Erythroblast (primary cell): ENCODE data around the gene RELB.
"Not testable (repeated sequence)": the region's sequence is repeated elsewhere in the genome, so short reads cannot be mapped to it uniquely, and the experiment has no call there.

ENCODE experiments used
- DNase-seq, 2 experiments: peaks; one replicate each; lab custom pipeline; 2025; lab: John Stamatoyannopoulos, UW
- GATA1 ChIP-seq: IDR thresholded peaks from 2 replicates; pipeline ENCODE4 v1.6.1; 2011; ENCODE audit warnings: low read depth, mild to moderate bottlenecking, control low read depth, low read length, moderate library complexity
- POLR2A ChIP-seq: IDR thresholded peaks from 2 replicates; pipeline ENCODE4 v1.6.1; 2011; ENCODE audit warnings: mild to moderate bottlenecking, low read length

Gene RELB

GRCh38 chr19:45001087-45001739 is at the start of gene RELB:
RELB (plus strand) TSS chr19:45001464; CDS start chr19:45001580, 116 bp downstream.
- peak; percentile 90 to 96 for DNase-seq
- TF ChIP-seq POLR2A (no peak), GATA1 (no peak)

GRCh38 chr19:44954278-44954648 is 47.0 kb upstream of the RELB start:
- TF ChIP-seq GATA1 = no peak
- peak in 1 of 2 experiments; percentile 81 for DNase-seq

GRCh38 chr19:44954649-44955504 is 46.4 kb upstream of the RELB start, which contains the start of gene CLPTM1:
CLPTM1 (plus strand) TSS chr19:44955380; CDS start chr19:44955396, 16 bp downstream.
- DNase-seq = peak; percentile 99
- TF ChIP-seq POLR2A = peak; percentile 95
- no peak for TF ChIP-seq GATA1

- peak; percentile 46 to 53 for DNase-seq
- no peak for TF ChIP-seq POLR2A
- TF ChIP-seq GATA1 = no peak
Measured at GRCh38 chr19:44955505-44956439, 45.5 kb upstream of the RELB start.

GRCh38 chr19:44957526-44957925 is 43.7 kb upstream of the RELB start:
- DNase-seq = no peak

GRCh38 chr19:44958090-44958489 is 43.2 kb upstream of the RELB start:
- no peak for DNase-seq
- no peak for TF ChIP-seq GATA1
- TF ChIP-seq POLR2A = no peak

More at GRCh38 chr19:44957526-44957925, 43.7 kb upstream of the RELB start:
- TF ChIP-seq POLR2A (no peak), GATA1 (no peak)

GRCh38 chr19:44959691-44960090 is 41.6 kb upstream of the RELB start:
- TF ChIP-seq POLR2A = no peak
- no peak for TF ChIP-seq GATA1
- no peak for DNase-seq

GRCh38 chr19:44960906-44961728 is 40.1 kb upstream of the RELB start:
- TF ChIP-seq GATA1 = no peak
- no peak for TF ChIP-seq POLR2A

GRCh38 chr19:44961821-44962220 is 39.4 kb upstream of the RELB start:
- no peak for TF ChIP-seq POLR2A
- TF ChIP-seq GATA1 = no peak
- DNase-seq = no peak

More at GRCh38 chr19:44960906-44961728, 40.1 kb upstream of the RELB start:
- DNase-seq = no peak

GRCh38 chr19:44968118-44968517 is 33.1 kb upstream of the RELB start:
- DNase-seq = no peak
- TF ChIP-seq POLR2A = no peak
- no peak for TF ChIP-seq GATA1

- TF ChIP-seq POLR2A (no peak), GATA1 (no peak)
- no peak for DNase-seq
Measured at GRCh38 chr19:44968670-44969069, 32.6 kb upstream of the RELB start.

- TF ChIP-seq POLR2A (no peak), GATA1 (no peak)
- DNase-seq = no peak
Measured at GRCh38 chr19:44969437-44969836, 31.8 kb upstream of the RELB start.

- not testable (repeated sequence) for DNase-seq
Measured at GRCh38 chr19:44971451-44971850, 29.8 kb upstream of the RELB start.
